Middle frontal gyrus (tissue), 1 donor: ENCODE measurements around the gene FXR2.

Source experiments
- DNase-seq: peaks from one replicate; pipeline ENCODE4 v3.0.0-alpha.2; 2015; ENCODE audit warnings: low spot score; ENCODE audit errors: extremely low spot score

The FXR2 gene

GRCh38 chr17:7552621-7553051 is 62.1 kb downstream of the FXR2 start:
- DNase-seq = no peak

- no peak for DNase-seq
These were observed 63.3 kb downstream of the FXR2 start for GRCh38 chr17:7551396-7551795.

GRCh38 chr17:7550344-7550743 is 64.4 kb downstream of the FXR2 start:
- DNase-seq = no peak

- no peak for DNase-seq
These were observed 65.2 kb downstream of the FXR2 start for GRCh38 chr17:7549401-7550055.

DNA sequence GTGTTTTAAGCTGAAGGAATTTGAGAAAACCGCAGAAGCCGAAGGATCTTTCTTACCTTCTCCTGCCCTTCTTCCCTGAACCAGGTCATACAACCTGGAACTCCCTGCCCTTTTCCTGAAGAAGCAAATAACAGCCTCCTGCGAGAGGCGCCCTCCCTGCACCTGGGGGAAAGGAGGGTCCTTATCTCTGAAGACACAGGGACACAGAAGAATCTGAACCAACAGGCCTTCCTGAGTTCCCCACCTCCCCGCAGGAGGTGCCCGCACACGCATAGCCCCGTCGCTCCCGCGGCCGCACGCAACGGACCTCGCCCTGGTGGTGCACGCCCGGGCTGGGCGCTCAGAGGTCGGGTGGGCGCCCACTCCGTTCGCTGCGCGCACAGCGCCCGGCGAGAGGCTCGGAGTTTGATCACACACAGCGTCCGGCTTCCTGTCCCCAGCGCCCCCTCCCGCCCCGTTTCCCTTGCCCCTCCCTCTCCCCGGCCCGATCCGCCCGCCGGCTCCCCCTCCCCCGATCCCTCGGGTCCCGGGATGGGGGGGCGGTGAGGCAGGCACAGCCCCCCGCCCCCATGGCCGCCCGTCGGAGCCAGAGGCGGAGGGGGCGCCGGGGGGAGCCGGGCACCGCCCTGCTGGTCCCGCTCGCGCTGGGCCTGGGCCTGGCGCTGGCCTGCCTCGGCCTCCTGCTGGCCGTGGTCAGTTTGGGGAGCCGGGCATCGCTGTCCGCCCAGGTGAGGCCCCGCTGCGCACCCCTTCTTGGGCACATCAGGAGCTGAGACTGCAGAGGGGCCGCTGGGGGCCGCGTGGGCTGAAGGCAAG is 65.9 kb downstream of the FXR2 start, which contains the start of gene TNFSF12:
TSS of gene TNFSF12 (plus strand) at position 474 of the 816 bp plus-strand sequence. CDS start at position 570, 96 bp downstream.
- no peak for DNase-seq

GRCh38 chr17:7544911-7545310 is 69.8 kb downstream of the FXR2 start:
- no peak for DNase-seq
